Femur (tissue), 1 donor: Measurements from ENCODE around the gene DENND5B.
"Not testable (repeated sequence)": the region's sequence is repeated elsewhere in the genome, so short reads cannot be mapped to it uniquely, and the experiment has no call there.

Experiments
- DNase-seq: peaks from one replicate; pipeline ENCODE4 v3.0.0-alpha.2; 2017

DENND5B gene

GRCh38 chr12:31498424-31498823 lies 92.5 kb downstream of the DENND5B start:
- DNase-seq, result no peak

- no peak for DNase-seq
Observed at GRCh38 chr12:31496257-31496656, 94.7 kb downstream of the DENND5B start.

DNA sequence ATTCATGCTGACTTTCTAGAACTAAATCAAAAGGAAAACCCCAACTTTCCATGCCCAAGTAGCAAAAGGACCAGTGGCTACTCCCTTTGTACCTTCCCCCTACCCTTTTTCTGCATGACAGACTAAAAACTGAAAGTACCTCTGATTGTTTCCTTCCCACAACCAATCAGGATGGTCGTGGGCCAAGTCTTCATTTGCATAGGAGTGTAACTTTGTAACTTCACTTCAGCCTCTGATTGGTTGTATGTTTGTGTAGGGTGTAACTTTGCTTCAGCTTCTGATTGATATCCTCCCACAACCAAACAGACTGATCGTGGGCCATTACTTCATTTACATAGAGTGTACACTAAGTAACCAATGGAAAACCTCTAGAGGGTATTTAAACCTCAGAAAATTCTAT lies 96.5 kb downstream of the DENND5B start:
- no peak for DNase-seq

GRCh38 chr12:31492599-31493196 lies 98.2 kb downstream of the DENND5B start:
- no peak for DNase-seq

DNA sequence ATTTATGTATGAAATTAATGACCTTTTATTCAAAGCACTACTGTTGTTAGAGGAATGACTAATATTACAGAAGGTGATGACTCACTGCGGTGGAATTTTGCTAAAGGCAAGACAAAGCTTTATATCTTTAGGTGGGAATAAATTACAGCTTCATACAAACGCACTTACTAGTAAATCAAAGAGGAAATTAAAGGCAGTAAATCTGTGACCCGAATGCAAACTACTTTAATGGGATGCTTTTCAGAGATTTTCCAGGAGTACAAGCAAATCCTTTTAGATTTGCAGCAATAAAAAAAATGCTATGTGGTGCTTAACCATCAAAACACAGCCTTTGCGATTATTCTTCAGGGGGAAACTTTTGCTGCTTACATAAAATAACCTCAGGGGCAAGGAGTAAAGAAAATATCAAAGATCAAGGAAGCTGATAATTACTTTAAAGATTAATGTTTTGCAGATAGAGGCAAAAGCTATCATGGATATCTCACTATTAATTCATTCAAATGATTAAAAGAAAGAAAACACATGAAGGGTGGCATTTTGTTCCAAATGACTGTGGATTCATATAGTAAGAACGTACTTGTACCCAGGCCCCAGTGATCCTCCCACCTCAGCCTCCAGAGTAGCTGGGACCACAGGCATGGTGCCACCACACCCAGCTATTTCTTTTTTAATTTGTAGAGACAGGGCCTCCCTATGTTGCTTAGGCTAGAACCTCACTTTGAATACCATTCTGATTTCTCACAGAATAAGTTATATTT lies 98.9 kb downstream of the DENND5B start:
- DNase-seq, result no peak

DNA sequence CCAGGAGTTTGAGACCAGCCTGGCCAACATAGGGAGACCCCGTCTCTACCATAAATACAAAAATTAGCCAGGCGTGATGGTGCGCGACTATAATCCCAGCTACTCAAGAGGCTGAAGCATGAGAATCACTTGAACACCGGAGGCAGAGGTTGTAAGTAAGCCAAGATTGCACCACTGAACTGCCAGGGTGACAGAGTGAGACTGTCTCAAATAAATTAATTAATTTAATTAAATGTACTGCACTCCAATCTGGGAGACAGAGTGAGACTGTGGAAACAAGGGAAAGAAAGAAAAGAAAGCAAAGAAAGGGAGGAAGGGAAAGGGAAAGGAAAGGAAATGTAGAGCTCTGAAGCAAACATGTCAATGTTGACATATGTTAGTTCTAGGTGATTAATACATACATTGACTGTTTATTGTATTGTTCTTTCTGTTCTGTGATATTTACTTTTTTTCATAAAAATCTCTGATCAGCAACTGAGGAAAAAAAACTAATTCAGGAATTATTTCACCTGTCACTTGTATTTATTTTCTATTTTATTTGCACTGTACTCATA lies 99.6 kb downstream of the DENND5B start:
- no peak for DNase-seq

- no peak for DNase-seq
Observed at GRCh38 chr12:31488737-31489338, 102.1 kb downstream of the DENND5B start.

DNA sequence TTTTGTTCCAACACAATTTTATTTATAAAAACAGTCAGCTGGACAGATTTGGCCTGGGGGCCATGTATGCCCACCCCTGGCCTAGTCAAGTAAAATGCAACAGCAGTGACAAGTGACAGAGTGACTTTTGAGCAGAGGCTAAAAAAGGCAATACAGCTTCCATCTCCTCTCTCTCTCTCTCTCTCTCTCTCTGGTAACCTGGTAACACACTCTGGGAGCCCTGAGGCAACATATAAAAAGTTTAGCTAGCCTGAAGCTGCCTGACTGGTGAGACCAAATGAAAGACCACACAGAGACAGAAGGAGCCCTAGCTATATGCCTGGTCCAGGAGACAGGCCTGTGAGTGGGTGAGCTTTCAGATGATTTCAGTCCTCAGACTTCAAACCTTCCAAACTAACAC lies 105.4 kb downstream of the DENND5B start:
- DNase-seq, result no peak

- DNase-seq, result no peak
Observed at GRCh38 chr12:31482816-31483215, 108.1 kb downstream of the DENND5B start.

GRCh38 chr12:31481415-31481814 lies 109.5 kb downstream of the DENND5B start:
- no peak for DNase-seq

GRCh38 chr12:31479516-31480210 lies 111.3 kb downstream of the DENND5B start:
- DNase-seq, result no peak

GRCh38 chr12:31478898-31479297 lies 112.0 kb downstream of the DENND5B start:
- no peak for DNase-seq

DNA sequence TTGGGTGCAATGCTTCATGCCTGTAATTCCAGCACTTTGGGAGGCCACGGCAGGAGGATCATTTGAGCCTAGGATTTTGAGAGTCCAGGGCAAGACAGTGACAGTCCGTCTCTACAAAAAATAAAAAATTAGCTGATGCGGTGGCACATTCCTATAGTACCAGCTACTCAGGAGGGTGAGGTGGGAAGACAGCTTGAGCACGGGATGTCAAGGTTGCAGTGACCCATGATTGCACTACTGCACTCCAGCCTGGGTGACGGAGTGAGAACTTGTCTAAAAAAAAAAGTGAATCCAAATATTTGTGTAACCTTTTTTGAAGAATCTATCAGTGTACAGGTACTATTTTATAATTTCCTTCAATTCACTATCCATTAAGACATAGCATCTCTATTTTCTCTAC lies 112.5 kb downstream of the DENND5B start:
- no peak for DNase-seq

GRCh38 chr12:31477687-31478086 lies 113.2 kb downstream of the DENND5B start:
- DNase-seq, result no peak

GRCh38 chr12:31476437-31476836 lies 114.5 kb downstream of the DENND5B start:
- no peak for DNase-seq

DNA sequence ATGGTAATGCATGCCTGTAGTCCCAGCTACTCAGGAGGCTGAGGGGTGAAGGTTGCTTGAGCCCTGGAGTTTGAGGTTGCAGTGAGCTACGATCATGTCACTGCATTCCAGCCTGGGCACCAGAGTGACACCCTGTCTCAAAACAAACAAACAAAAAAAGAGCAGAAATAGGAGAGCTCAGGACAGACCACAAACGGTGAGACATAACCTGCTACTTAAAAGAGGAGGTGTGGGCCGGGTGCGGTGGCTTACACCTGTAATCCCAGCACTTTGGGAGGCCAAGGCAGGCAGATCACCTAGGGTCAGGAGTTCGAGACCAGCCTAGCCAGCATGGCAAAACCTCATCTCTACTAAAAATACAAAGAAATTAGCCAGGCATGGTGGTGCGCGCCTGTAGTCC lies 115.3 kb downstream of the DENND5B start:
- not testable (repeated sequence) for DNase-seq

DNA sequence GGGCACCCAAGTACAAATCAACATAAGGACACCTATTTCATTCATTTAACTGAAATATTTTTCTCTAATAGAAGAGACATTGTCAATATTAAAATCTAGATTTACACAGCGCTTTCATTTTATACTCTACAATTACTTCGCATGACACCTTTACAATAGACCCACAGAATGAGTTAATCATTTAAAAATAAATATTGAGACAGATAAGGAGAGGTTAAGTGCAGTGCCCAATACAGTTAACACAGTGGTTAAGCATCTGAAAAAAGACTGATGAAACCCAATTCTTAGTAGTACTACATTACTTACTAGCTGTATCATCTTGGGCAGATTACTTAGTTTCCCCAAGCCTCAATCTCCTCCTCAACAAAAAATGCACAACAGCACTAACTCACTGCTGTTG lies 116.2 kb downstream of the DENND5B start:
- no peak for DNase-seq

DNA sequence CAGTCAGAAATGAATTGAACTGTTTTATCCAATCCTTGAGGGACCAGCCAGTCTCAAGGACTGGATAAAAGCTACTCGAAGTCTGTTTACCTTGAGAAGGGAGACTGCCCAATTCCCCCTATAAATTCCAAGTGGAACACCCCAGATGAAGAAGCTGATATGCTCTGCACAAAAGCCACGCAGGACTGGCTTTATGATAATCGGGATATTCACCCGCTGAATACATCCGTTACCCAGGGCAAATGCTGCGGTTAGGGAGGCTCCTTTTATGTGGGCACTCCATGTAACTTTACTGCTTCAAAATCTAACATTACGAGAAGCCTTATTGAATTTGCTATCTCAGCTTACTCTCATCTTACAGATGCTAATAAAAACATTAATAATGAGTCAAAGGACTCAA lies 119.1 kb downstream of the DENND5B start:
- no peak for DNase-seq

DNA sequence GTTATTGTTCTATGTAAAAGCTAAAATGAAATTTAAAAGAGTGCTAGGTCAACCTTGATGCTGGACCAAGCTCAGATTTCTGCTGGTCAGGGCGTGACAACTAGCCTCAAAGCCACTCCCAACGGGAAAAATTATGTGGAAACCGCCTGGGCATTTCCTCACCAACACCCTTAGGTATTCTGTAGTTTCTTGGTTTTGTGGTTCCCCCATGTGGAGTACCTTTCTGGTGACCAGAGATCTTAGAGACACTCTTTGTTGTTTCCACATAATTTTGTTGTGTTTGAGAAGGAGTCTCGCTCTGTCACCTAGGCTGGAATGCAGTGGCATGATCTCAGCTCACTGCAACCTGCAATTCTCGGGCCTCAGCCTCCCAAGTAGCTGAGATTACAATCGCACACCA lies 119.9 kb downstream of the DENND5B start:
- no peak for DNase-seq

- no peak for DNase-seq
Observed at GRCh38 chr12:31470459-31470858, 120.5 kb downstream of the DENND5B start.

- DNase-seq, result no peak
Observed at GRCh38 chr12:31466768-31467167, 124.2 kb downstream of the DENND5B start.

GRCh38 chr12:31465002-31465401 lies 125.9 kb downstream of the DENND5B start:
- DNase-seq, result no peak

GRCh38 chr12:31460024-31460423 lies 130.9 kb downstream of the DENND5B start:
- DNase-seq, result no peak
